ENCODE results near the gene GLG1.
"Not testable (repeated sequence)": the region's sequence is repeated elsewhere in the genome, so short reads cannot be mapped to it uniquely, and the experiment has no call there.

GLG1 gene

DNA sequence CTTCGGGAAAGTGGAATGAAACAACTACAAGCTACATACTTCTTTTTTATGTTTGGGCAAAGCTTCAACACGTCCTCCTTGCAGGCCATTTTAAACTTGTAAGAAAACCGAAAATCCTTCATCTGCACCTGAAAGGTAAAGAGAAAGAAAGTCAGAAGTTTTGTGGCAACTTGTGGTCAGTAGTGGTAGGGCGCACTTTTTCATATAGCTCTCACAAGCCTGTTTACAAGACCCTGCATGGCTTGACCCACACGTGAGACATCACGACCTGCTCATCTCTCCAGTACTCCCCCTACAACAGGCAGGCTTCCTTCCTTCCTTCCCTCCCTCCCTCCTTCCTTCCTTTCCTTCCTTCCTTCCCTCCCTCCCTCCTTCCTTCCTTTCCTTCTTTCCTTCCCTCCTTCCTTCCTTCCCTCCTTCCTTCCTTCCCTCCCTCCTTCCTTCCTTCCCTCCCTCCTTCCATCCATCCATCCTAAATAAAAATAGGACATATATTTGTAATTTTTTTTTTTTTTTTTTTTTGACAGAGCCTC lies 136.9 kb downstream of the GLG1 start:
- no peak for DNase-seq

DNA sequence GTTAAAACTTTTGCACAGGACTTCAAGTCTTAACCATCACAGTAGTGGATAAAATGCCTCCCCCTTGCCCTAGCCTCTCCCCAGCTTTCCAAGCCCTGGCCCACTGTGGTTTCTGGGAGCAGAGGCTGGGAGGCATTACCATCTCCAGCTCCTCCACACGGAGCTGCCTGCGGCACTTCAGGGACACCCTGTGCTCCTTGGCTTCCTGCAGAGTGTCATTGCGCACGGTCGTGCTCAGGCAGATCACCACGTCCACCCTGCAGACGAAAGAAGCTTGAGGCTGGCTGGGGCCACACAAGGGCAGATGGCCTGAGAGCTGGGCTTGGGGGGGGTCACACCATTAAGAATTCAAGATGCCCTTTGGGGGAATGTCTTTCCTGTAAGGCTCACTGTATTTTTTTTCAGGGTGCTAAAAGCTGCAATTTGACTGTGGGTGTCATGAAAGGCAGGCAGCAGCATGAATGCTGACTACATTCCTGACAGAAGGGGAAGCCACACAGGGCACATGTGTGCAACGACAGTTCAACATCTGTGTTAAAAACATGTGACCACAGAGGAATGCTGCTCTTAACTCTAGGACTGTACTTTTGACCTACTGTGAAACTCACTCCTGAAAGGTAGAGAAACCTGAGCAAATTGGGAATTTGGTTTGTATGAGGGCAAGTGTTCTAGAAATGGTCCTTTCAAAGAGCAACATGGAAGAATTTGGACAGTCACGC lies 137.9 kb downstream of the GLG1 start:
- no peak for DNase-seq

DNA sequence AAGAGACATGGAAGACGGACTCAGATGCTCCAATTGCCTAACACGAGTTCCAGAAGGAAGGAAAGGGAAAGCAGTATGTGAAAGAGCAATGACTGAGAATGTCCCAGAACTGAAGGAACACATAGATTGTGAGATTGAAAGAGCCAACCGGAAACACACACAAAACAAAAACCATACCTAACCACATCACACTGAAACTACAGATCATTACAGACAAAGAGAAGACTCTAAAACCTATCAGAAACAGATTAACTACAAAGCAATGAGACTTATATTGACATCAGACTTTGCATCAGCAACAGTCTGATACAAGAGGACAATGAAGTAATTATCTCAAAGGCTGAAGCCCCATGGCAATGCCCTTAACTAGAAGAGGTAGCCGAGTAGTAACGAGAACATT lies 140.0 kb downstream of the GLG1 start:
- DNase-seq = no peak

GRCh38 chr16:74465851-74466685 lies 140.8 kb downstream of the GLG1 start:
- DNase-seq = no peak

DNA sequence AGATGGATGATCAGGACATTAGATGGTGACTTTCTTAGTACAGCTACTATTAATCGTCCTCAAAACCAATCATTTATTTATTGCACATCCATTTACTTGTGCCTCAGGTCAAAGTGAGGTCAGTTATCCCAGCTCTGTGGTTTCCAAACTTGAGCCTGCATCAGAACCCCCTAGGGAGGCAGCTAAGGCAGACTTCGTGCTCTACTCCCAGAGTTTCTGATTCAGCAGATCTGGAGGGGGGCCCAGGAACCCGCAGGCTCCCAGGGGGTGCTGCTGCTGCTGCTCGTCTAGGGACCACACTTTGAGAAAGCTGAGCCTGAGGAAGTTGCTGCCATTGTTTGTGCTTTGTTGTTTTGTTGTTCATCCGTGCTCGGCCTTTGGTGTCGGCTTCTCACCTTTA lies 141.6 kb downstream of the GLG1 start:
- no peak for DNase-seq

GRCh38 chr16:74463888-74464287 lies 143.0 kb downstream of the GLG1 start:
- no peak for DNase-seq

GRCh38 chr16:74462361-74462760 lies 144.6 kb downstream of the GLG1 start:
- no peak for DNase-seq

- no peak for DNase-seq
Observed at GRCh38 chr16:74461826-74462225, 145.1 kb downstream of the GLG1 start.

- DNase-seq = no peak
Observed at GRCh38 chr16:74460542-74460941, 146.4 kb downstream of the GLG1 start.

GRCh38 chr16:74456290-74456625 lies 150.7 kb downstream of the GLG1 start:
- no peak for DNase-seq

- DNase-seq = peak; percentile 64
Observed at GRCh38 chr16:74455619-74456289, 151.2 kb downstream of the GLG1 start.

GRCh38 chr16:74455213-74455612 lies 151.7 kb downstream of the GLG1 start:
- peak; percentile 53 for DNase-seq

- DNase-seq = no peak
Observed at GRCh38 chr16:74451951-74452758, 154.8 kb downstream of the GLG1 start.

- no peak for DNase-seq
Observed at GRCh38 chr16:74450967-74451760, 155.8 kb downstream of the GLG1 start.

DNA sequence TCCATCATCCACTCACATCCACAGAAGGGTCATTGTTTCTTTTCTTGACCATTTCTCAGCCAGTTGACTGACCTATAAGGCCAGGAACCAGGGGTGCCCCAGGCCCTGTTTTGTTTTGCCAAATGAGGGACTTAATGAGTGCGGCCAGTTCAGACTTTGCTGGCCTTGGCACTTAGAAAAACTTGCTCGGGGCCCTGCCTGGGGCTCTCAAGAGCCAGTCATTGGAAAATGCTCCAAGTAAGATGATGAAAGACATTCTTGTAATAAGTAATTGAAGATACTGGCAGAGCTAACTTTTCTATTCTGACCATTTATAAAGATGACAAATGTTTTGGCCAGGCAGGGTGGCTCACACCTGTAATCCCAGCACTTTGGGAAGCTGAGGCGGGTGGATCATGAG lies 156.7 kb downstream of the GLG1 start:
- no peak for DNase-seq

- DNase-seq = peak; percentile 76
Observed at GRCh38 chr16:74449470-74449869, 157.4 kb downstream of the GLG1 start.

DNA sequence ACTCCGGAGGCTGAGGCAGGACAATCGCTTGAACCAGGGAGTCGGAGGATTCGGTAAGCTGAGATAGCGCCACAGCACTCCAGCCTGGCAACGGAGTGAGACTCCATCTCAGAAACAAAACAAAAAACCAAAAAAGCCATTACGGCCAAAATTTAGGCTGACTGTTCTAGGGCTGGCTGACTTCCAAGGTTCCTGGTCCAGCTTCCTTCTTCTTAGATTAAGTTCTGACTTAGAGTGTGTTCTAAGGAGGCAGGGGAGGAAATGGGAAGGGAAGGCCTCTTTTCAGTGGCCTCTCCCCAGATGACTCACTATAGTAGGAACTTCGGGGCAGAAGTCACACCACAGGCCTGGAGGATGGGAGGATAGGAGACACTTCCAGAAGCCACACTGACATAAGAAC lies 157.9 kb downstream of the GLG1 start:
- peak; percentile 96 for DNase-seq

DNA sequence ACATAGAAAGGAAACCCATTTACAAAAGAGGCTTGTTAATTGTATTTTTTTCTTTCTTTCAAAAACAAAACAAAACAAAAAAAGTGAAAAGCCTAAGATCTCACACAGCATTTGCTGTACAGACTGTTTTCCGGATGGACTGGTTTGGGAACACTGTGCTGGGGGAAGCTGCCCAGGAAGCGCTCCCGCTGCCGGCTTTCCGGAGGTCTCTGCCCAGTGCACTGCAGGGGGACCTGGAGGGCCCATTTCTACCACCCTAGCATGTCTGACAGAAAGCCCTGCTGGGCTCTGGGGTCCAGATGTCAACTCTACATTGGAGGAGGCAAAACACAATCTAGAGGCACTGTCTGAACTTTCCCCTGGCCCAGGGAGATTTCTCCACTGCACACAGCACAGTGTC lies 159.3 kb downstream of the GLG1 start:
- no peak for DNase-seq

DNA sequence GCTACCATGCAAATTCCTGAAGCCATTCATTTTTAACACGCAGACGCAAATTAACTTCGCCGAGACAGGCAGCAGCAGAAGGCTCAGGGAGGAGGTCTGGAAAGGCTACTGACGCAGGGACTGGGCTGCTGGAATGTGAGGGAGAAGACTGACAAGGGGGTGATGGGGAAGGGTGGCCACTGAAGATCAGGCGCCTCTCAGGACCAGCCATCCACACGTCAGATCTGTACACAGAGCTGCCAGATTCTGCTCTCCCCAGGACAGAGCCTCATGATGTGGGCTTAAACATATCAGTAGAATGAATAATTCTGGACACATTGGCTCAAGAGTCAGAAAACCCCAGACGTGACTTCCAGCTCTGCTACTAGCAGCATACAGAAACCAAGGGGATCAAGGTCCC lies 160.0 kb downstream of the GLG1 start:
- DNase-seq = no peak

DNA sequence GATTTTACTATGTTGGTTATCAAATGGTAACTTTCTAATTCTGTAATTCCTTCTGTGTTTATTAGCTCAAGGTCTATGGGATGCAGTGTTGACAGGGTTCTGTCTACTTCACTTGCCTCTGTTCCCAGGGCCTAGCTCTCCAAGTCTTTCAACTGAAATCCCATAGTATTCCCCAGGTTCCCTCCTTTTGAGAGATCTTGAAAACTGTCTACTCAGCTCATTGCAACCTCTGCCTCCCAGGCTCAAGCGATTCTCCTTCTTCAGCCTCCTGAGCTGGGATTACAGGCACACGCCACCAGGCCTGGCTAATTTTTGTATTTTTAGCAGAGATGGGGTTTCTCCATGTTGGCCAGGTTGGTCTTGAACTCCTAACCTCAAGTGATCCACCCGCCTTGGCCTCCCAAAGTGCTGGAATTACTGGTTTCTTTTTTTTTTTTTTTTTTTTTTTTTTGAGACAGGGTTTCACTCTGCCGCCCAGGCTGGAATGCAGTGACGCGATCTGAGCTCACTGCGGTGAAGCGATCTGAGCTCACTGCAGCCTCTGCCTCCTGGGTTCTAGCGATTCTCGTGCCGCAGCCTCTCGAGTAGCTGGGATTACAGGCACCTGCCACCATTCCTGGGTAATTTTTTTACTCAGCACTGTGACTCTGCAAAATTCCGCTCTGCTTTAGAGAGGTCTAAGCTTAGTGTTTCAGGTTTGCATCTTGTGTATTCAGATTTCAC lies 163.1 kb downstream of the GLG1 start:
- DNase-seq = not testable (repeated sequence)

DNA sequence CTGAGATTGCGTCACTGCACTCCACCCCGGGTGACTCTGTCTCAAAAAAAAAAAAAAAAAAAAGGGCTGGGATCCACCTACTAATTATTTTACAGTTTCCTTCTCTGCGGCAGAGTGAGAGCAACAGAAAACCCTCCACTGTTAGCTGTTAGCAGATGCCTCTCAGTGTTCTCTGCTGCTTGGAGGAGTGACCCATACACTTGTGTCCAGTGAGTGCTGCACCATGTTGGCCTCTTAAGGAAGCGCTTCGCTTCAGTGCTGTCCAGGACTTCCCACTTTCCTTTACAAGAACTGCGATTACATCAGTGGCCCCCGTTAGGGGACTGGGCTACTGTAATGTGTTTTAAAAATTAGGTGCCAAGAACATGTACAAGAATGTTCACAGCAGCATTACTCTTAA lies 167.2 kb downstream of the GLG1 start:
- no peak for DNase-seq

All from HCEC 1CT (cell line).